MM.1S (cell line): ENCODE measurements around the gene NDUFAF7.

ENCODE experiments used
- CTCF ChIP-seq: fragments of 300-600 bp; sonication (generic); IDR thresholded peaks from 2 replicates; pipeline ENCODE4 v1.5.1; 2016; ENCODE audit warnings: antibody characterized with exemption, low read length, mixed read lengths
- EZH2 ChIP-seq: fragments of 300-600 bp; sonication (generic); optimal IDR thresholded peaks from 2 replicates; pipeline ENCODE3; 2017; ENCODE audit warnings: low read depth, mild to moderate bottlenecking, antibody characterized with exemption, low read length, mixed read lengths
- EZH2phosphoT487 ChIP-seq: fragments of 300-600 bp; sonication (generic); IDR thresholded peaks from 2 replicates; pipeline ENCODE4 v1.6.1; 2018; ENCODE audit warnings: antibody characterized with exemption, low read length

GRCh38 chr2:37201766-37202165, 29.7 kb upstream of the NDUFAF7 start:
- no peak for TF ChIP-seq CTCF
- TF ChIP-seq EZH2phosphoT487, result no peak
- TF ChIP-seq EZH2, result no peak
